Measurements from ENCODE around the gene TREX2. TPM values are rescaled to one million over a fixed set of nuclear protein-coding genes. Genes with fewer than 3 reads are reported as not detected.

Gene TREX2
- polyA plus RNA-seq, 1 donor from 2014 or later: not detected

- Histone ChIP-seq H3F3A (ENCODE audit: insufficient read depth, low read length, poor library complexity, severe bottlenecking) (no peaks in the 10 kb centered on the region), H3K9ac (ENCODE audit: low read length) (no peak overlapping the region), H3K4me2 (ENCODE audit: low read length) (no peak overlapping the region), H3K36me3 (ENCODE audit: insufficient read depth, low read length) (no peaks in the 10 kb centered on the region), H3K9me2 (ENCODE audit: insufficient read depth, low read length) (no peaks in the 10 kb centered on the region), H2AFZ (ENCODE audit: low read depth, low read length) (no peak overlapping the region), H3K27ac (ENCODE audit: low read length) (no peak overlapping the region), H3K79me2 (replicated peaks; ENCODE audit: insufficient read depth, low read length) (no peaks in the 10 kb centered on the region), H4K20me1 (ENCODE audit: insufficient read depth) (no peaks in the 10 kb centered on the region), H3K4me3 (ENCODE audit: low read length) (no peak overlapping the region), H3K9me3 (ENCODE audit: low read length) (no peaks in the 10 kb centered on the region), H3K27me3 (ENCODE audit: insufficient read depth, low read depth, low read length) (no peaks in the 10 kb centered on the region)
- TF ChIP-seq EZH2 (IDR thresholded peaks at IDR 0.05; ENCODE audit: borderline replicate concordance, insufficient read depth, low read length, poor library complexity, severe bottlenecking) (no peak), CTCF (IDR thresholded peaks at IDR 0.05; ENCODE audit: poor library complexity, severe bottlenecking) (no peak), REST (IDR thresholded peaks at IDR 0.05; ENCODE audit: borderline replicate concordance) (no peak), POLR2AphosphoS5 (IDR thresholded peaks at IDR 0.05) (no peak), MXI1 (conservative IDR thresholded peaks at IDR 0.05; ENCODE audit: poor library complexity, severe bottlenecking) (no peak), TAF1 (IDR thresholded peaks at IDR 0.05; ENCODE audit: low read depth) (no peak), RAD21 (conservative IDR thresholded peaks at IDR 0.05) (no peak), SMC3 (conservative IDR thresholded peaks at IDR 0.05; ENCODE audit: poor library complexity) (no peak), EP300 (conservative IDR thresholded peaks at IDR 0.05; ENCODE audit: poor library complexity, severe bottlenecking) (no peak)
Observed at GRCh38 chrX:153414856-153415510, 30.9 kb downstream of the TREX2 start.

- no peak for TF ChIP-seq RAD21 (conservative IDR thresholded peaks at IDR 0.05)
- TF ChIP-seq SMC3 (conservative IDR thresholded peaks at IDR 0.05; ENCODE audit: poor library complexity): no peak
- no peak for TF ChIP-seq MXI1 (conservative IDR thresholded peaks at IDR 0.05; ENCODE audit: poor library complexity, severe bottlenecking)
- no peak for TF ChIP-seq POLR2AphosphoS5 (IDR thresholded peaks at IDR 0.05)
- no peak for TF ChIP-seq EZH2 (IDR thresholded peaks at IDR 0.05; ENCODE audit: borderline replicate concordance, insufficient read depth, low read length, poor library complexity, severe bottlenecking)
- no peak for TF ChIP-seq REST (IDR thresholded peaks at IDR 0.05; ENCODE audit: borderline replicate concordance)
- no peak for TF ChIP-seq CTCF (IDR thresholded peaks at IDR 0.05; ENCODE audit: poor library complexity, severe bottlenecking)
- no peak for TF ChIP-seq TAF1 (IDR thresholded peaks at IDR 0.05; ENCODE audit: low read depth)
- TF ChIP-seq EP300 (conservative IDR thresholded peaks at IDR 0.05; ENCODE audit: poor library complexity, severe bottlenecking): no peak
Observed at GRCh38 chrX:153413731-153414130, 32.1 kb downstream of the TREX2 start.

More at GRCh38 chrX:153413731-153414130, 32.1 kb downstream of the TREX2 start:
- Histone ChIP-seq H2AFZ (ENCODE audit: low read depth, low read length) (no peak overlapping the region), H3K9me3 (ENCODE audit: low read length) (no peaks in the 10 kb centered on the region), H3K9me2 (ENCODE audit: insufficient read depth, low read length) (no peaks in the 10 kb centered on the region), H3F3A (ENCODE audit: insufficient read depth, low read length, poor library complexity, severe bottlenecking) (no peaks in the 10 kb centered on the region), H3K9ac (ENCODE audit: low read length) (no peak overlapping the region), H4K20me1 (ENCODE audit: insufficient read depth) (no peaks in the 10 kb centered on the region), H3K27me3 (ENCODE audit: insufficient read depth, low read depth, low read length) (no peaks in the 10 kb centered on the region), H3K79me2 (replicated peaks; ENCODE audit: insufficient read depth, low read length) (no peaks in the 10 kb centered on the region), H3K4me3 (ENCODE audit: low read length) (no peak overlapping the region), H3K4me2 (ENCODE audit: low read length) (no peak overlapping the region), H3K36me3 (ENCODE audit: insufficient read depth, low read length) (no peaks in the 10 kb centered on the region), H3K27ac (ENCODE audit: low read length) (no peak overlapping the region)
